GM19372 (cell line): Measurements from ENCODE around the gene ARHGAP22.
"Not testable (repeated sequence)": the region's sequence is repeated elsewhere in the genome, so short reads cannot be mapped to it uniquely, and the experiment has no call there.

Source experiments
- ATAC-seq: cut with Tn5 transposase; IDR thresholded peaks from one replicate; pipeline ENCODE4 v1.9.1; 2021; ENCODE audit warnings: mild to moderate bottlenecking, low read depth, moderate library complexity; ENCODE audit not compliant: unreplicated experiment

The ARHGAP22 gene

GRCh38 chr10:48444861-48445841 is 159.7 kb downstream of the ARHGAP22 start:
- ATAC-seq, result no peak

DNA sequence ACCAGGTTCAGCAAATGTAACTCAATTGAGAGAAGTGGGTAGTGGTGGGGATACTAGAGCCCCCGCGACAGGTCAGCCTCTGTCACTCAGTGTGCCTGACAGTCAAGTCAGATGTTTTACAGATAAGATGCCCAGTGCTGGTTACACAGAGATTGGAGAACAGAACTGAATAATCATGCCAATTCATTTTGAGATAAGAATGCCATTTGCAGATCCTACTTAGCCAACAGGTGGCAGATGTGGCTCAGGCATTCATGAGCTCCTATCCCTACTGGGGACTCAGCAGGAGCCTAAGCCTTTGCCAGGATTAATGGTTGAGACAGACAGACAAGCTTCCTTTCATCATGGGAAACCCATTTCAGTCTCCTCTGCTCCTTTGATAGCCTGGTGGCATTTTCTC is 160.6 kb downstream of the ARHGAP22 start:
- ATAC-seq, result no peak

GRCh38 chr10:48442809-48443177 is 162.1 kb downstream of the ARHGAP22 start:
- ATAC-seq, result no peak

GRCh38 chr10:48442090-48442808 is 162.6 kb downstream of the ARHGAP22 start:
- no peak for ATAC-seq

- ATAC-seq, result no peak
Measured at GRCh38 chr10:48440771-48441170, 164.1 kb downstream of the ARHGAP22 start.

DNA sequence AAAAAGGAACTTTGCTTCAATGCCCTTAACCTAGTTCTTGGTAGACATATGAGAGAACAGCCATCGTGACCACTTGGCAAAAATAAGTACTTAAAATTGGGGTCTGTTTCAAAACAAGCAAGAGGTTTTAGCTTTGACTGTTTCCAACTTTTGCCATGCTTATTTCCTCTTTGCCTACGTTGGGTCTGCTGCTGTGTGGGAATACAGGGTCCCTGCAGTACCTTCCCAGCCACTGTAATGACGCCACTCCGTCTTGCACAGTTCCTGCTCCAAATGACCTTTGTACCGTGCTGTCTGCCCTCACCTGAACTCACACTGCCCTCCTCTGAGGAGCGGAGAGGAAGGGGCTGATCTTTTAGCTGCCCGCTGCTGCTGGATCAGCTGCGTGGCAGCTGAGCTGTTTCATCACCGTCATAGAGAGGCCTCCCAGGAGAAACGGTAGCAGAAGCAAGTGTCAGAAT is 165.3 kb downstream of the ARHGAP22 start:
- no peak for ATAC-seq

- no peak for ATAC-seq
Measured at GRCh38 chr10:48439031-48439430, 165.8 kb downstream of the ARHGAP22 start.

GRCh38 chr10:48437546-48437945 is 167.3 kb downstream of the ARHGAP22 start:
- no peak for ATAC-seq

GRCh38 chr10:48431871-48432270 is 173.0 kb downstream of the ARHGAP22 start:
- ATAC-seq, result no peak

GRCh38 chr10:48430402-48430993 is 174.4 kb downstream of the ARHGAP22 start:
- ATAC-seq, result no peak

- ATAC-seq, result no peak
Measured at GRCh38 chr10:48429309-48429708, 175.6 kb downstream of the ARHGAP22 start.

- no peak for ATAC-seq
Measured at GRCh38 chr10:48428896-48429295, 176.0 kb downstream of the ARHGAP22 start.

- no peak for ATAC-seq
Measured at GRCh38 chr10:48423884-48424283, 181.0 kb downstream of the ARHGAP22 start.

GRCh38 chr10:48421862-48422261 is 183.0 kb downstream of the ARHGAP22 start:
- not testable (repeated sequence) for ATAC-seq

DNA sequence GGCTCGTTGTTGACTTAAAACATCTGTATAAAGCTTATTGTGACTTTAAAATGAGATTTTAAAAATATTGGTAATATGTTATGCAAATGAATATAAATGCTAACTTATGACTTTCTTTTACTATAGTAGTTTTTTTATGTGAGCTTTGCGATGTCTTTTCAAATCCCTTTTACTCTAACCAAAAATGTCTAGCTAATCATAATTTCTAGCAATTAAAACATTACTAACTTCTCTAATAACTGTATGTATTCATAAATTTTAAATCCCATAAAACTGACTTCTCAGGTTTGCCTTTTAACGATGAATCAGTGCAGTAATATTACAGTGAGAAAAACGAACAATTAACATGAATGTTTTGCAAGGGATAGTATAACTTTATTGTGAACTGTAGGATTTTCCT is 185.2 kb downstream of the ARHGAP22 start:
- ATAC-seq, result no peak

DNA sequence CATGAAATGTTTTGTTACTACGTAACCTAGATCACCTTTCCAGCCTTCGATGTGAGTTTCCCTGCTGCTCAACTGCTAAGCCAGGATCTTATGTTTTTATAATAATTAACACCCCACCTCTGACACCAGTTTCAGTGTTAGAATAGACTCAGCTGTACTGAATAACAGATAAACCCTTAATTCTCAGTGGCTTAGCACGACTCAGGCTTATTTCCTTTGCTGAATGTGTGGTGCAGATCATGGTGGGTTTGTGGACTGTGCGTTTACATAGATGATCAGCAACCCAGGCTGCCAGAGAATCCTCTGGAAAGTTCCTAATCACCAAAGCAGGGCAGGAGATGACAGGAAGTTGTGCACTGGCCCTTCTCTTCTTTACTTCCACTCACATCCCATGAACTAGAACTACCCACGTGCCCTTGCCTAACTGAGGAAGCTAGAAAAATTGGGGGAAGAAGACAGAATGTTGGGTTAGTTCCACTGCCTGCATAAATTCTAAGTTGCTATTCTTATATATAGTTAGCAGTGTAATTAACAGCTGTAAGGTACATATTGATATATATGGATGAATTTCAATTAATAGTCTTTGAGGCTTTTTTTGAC is 186.6 kb downstream of the ARHGAP22 start:
- ATAC-seq, result no peak

- ATAC-seq, result no peak
Measured at GRCh38 chr10:48417374-48417773, 187.5 kb downstream of the ARHGAP22 start.

DNA sequence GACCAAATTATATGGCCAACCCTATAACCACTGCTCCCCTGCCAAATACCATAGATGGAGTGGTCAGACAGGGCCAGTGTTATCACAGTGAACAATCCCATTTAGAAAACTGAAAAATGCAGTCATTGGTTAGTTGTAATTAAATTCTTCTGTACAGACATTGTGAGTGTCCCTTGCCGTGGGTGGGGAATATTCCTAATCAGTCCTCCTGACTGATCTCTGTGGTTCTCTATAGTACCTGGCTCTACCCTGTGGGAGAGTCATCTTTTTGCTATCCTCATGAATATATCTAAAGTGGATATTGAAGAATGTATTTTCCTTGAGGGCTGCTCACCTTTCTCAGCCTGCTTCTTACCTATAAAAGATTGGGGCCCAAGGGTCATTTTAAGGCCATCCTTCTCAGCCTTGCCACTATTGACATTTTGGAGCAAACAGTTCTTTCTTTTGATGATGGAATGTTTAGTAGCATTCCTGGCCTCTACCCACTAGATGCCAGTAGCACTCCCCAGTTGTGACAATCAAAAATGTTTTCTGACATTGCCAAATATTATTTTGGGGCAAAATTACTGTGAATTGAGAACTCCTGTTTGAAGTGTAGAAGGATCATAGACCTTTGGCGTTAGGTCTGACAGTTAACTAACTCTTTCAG is 188.2 kb downstream of the ARHGAP22 start:
- no peak for ATAC-seq

DNA sequence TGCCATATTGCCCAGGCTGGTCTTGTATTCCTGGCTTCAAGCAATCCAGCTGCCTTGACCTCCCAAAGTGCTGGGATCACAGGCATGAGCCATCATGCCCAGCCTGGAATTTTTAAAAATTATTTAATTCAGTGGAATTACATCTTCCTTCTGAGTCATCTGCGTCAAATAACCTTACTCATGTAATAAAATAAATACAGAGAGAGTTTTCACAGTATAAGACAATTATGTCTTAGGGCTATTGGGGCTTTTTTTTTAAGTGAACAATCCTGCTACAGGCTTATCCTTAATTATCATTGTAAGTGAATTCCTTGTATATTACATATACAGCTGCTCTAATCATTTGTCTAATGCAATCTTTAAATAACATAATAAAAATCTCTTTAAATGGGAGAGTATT is 190.1 kb downstream of the ARHGAP22 start:
- ATAC-seq, result no peak

GRCh38 chr10:48414160-48414559 is 190.7 kb downstream of the ARHGAP22 start:
- no peak for ATAC-seq
